Endothelial cell of umbilical vein (primary cell): Measurements from ENCODE around the gene ABI2. TPM values are rescaled to one million over a fixed set of nuclear protein-coding genes. Genes with fewer than 3 reads are reported as not detected.

Source experiments
- BruUV-seq: library from RNA; stranded (reverse); fragments of 400-500 nt; replicated peaks from 2 replicates; lab custom pipeline; 2021; lab: Mats Ljungman, UMichigan
- CTCF ChIA-PET: fragments of 300-600, 350-600 bp; sonication (Branson Sonifier 250); formaldehyde crosslinking; loops from one replicate; lab custom pipeline; 2021; ENCODE audit warnings: antibody characterized with exemption, inconsistent platforms; lab: Charles Lee
- POLR2A ChIA-PET: fragments of 300-600, 350-600 bp; sonication (Branson Sonifier 250); formaldehyde crosslinking; loops from one replicate; lab custom pipeline; 2021; ENCODE audit warnings: antibody characterized with exemption, inconsistent platforms; lab: Charles Lee
- DNase-seq: peaks from one replicate; pipeline ENCODE4 v3.0.0-alpha.2; 2011; ENCODE audit warnings: low read depth, low spot score
- FAIRE-seq: peaks from 2 replicates; lab custom pipeline; 2011; peaks lifted over from hg19 to GRCh38; lab: Jason Lieb, UNC
- H2AFZ ChIP-seq: 2 replicates; pipeline ENCODE4 v1.6.0; 2012; ENCODE audit warnings: low read depth, low read length, control low read depth, inconsistent platforms
- H3K27ac ChIP-seq: 2 replicates; pipeline ENCODE4 v1.5.1; 2011; ENCODE audit warnings: low read depth, mild to moderate bottlenecking, control low read depth, low read length, moderate library complexity; ENCODE audit not compliant: insufficient read depth
- H3K27me3 ChIP-seq, 2 experiments: 2 replicates each; pipeline versions ENCODE4 v1.6.0 to v1.6.1; 2011; ENCODE audit warnings: low read length in 2 of 2, mixed read lengths in 1 of 2; ENCODE audit not compliant: control insufficient read depth in 2 of 2, insufficient read depth in 2 of 2
- H3K36me3 ChIP-seq, 2 experiments: 2 replicates in 1 of 2; 3 replicates in 1 of 2; pipeline ENCODE4 v1.5.1; 2011; ENCODE audit warnings: low read length in 2 of 2, mild to moderate bottlenecking in 1 of 2, moderate library complexity in 1 of 2; ENCODE audit not compliant: control insufficient read depth in 2 of 2, insufficient read depth in 2 of 2; ENCODE audit errors: extremely low read depth in 1 of 2
- H3K4me1 ChIP-seq: 3 replicates; pipeline ENCODE4 v1.5.1; 2011; ENCODE audit warnings: mild to moderate bottlenecking, low read length; ENCODE audit not compliant: control insufficient read depth, insufficient read depth; ENCODE audit errors: extremely low read depth
- H3K4me2 ChIP-seq: 2 replicates; pipeline ENCODE4 v1.6.1; 2011; ENCODE audit warnings: low read length, control low read depth, mixed read lengths; ENCODE audit not compliant: insufficient read depth
- H3K4me3 ChIP-seq, 3 experiments: fragments of 200-600 bp in 1 of 3; sonication (generic), shearing (Covaris generic) in 1 of 3; replicated peaks in 1 of 3; 2 replicates each; pipeline ENCODE4 v1.5.1; 2011 to 2016; ENCODE audit warnings: control low read depth in 3 of 3, low read length in 3 of 3, mild to moderate bottlenecking in 2 of 3, inconsistent platforms in 1 of 3, low read depth in 1 of 3, moderate library complexity in 1 of 3; ENCODE audit not compliant: insufficient read depth in 1 of 3
- H3K79me2 ChIP-seq: 2 replicates; pipeline ENCODE4 v1.6.0; 2012; ENCODE audit warnings: low read length, inconsistent platforms; ENCODE audit not compliant: control insufficient read depth, insufficient read depth
- H3K9ac ChIP-seq: replicated peaks from 2 replicates; pipeline ENCODE3; 2011; ENCODE audit warnings: low read length, control low read depth; ENCODE audit not compliant: insufficient read depth; ENCODE audit errors: extremely low read depth
- H3K9me1 ChIP-seq: replicated peaks from 3 replicates; pipeline ENCODE4 v1.6.0; 2011; ENCODE audit warnings: mild to moderate bottlenecking, low read length; ENCODE audit not compliant: control insufficient read depth, insufficient read depth; ENCODE audit errors: extremely low read depth
- H3K9me3 ChIP-seq: replicated peaks from 2 replicates; pipeline ENCODE4 v1.5.1; 2012; ENCODE audit warnings: low read length, inconsistent platforms; ENCODE audit not compliant: control insufficient read depth, insufficient read depth
- H4K20me1 ChIP-seq: replicated peaks from 2 replicates; pipeline ENCODE3; 2011; ENCODE audit warnings: mild to moderate bottlenecking, low read length; ENCODE audit not compliant: control insufficient read depth, insufficient read depth; ENCODE audit errors: extremely low read depth
- EZH2 ChIP-seq: IDR thresholded peaks from 2 replicates; pipeline ENCODE4 v1.6.1; 2012; ENCODE audit warnings: borderline replicate concordance, low read depth, mild to moderate bottlenecking, moderate library complexity, low read length, inconsistent platforms; ENCODE audit not compliant: severe bottlenecking
- FOS ChIP-seq: IDR thresholded peaks from 2 replicates; pipeline ENCODE4 v1.6.1; 2011; ENCODE audit warnings: mild to moderate bottlenecking, low read length, moderate library complexity, borderline replicate concordance; ENCODE audit not compliant: insufficient read depth
- GATA2 ChIP-seq: IDR thresholded peaks from 2 replicates; pipeline ENCODE4 v1.7.0; 2011; ENCODE audit warnings: low read depth, mild to moderate bottlenecking, moderate library complexity, mixed read lengths, low read length; ENCODE audit not compliant: insufficient read length, insufficient read depth
- JUN ChIP-seq: IDR thresholded peaks from 2 replicates; pipeline ENCODE4 v1.6.1; 2011; ENCODE audit warnings: borderline replicate concordance, low read depth; ENCODE audit not compliant: insufficient read length, insufficient read depth
- MAX ChIP-seq: IDR thresholded peaks from 2 replicates; pipeline ENCODE4 v1.6.1; 2011; ENCODE audit not compliant: insufficient read depth, insufficient read length
- MYC ChIP-seq: IDR thresholded peaks from one replicate; pipeline ENCODE4 v1.6.1; 2011; ENCODE audit warnings: mild to moderate bottlenecking, low read depth, low read length
- POLR2A ChIP-seq: IDR thresholded peaks from 2 replicates; pipeline ENCODE4 v1.6.1; 2012; ENCODE audit warnings: low read depth, mild to moderate bottlenecking, control low read depth, low read length
- POLR2AphosphoS5 ChIP-seq: IDR thresholded peaks from 2 replicates; pipeline ENCODE4 v1.6.1; 2012; ENCODE audit warnings: low read depth, mild to moderate bottlenecking, control low read depth, low read length, moderate library complexity; ENCODE audit not compliant: insufficient read depth
- dilution Hi-C: fragments of 300-500 bp; cut with MboI; formaldehyde crosslinking; loops from one replicate; pipeline ENCODE4 v1.15.0; 2019; ENCODE audit warnings: low sequenced_read_pairs; ENCODE audit not compliant: extremely low pct_ligation_motif_present
- intact Hi-C: fragments of 100-400 bp; cut with micrococcal nuclease; formaldehyde crosslinking; loops from one replicate; pipeline ENCODE4 v1.10.0; 2022
- polyA plus RNA-seq, 4 experiments: library from polyadenylated mRNA; depleted of rRNA in 3 of 4; stranded (reverse) in 3 of 4; unstranded in 1 of 4; fragments of >200 nt; gene quantifications; 2 replicates each; pipeline versions ENCODE4 v1.2.1 to v1.2.3, GENCODE V29; 2011 to 2012; ENCODE audit warnings: missing spikeins in 1 of 4
- total RNA-seq: library from RNA; stranded (reverse); gene quantifications from 2 replicates; pipeline ENCODE4 v1.2.3, GENCODE V29; 2021
- TF ChIP-seq, protein P1 (sequence below), 2 donors: IDR thresholded peaks; 1 replicate in 1 of 2; 2 replicates in 1 of 2; pipeline ENCODE4 v1.5.1; 2011; ENCODE audit warnings: low read length in 2 of 2, mild to moderate bottlenecking in 2 of 2, moderate library complexity in 2 of 2, control low read depth in 1 of 2, inconsistent platforms in 1 of 2, low read depth in 1 of 2; ENCODE audit not compliant: insufficient read depth in 1 of 2; ENCODE audit errors: extremely low read depth in 1 of 2

The ABI2 gene
- total and polyA plus RNA-seq, 2 donors (not counting 3 experiments of a cell fraction or from before 2014, with no cell fraction given): 35.7 to 61.0 TPM

DNA sequence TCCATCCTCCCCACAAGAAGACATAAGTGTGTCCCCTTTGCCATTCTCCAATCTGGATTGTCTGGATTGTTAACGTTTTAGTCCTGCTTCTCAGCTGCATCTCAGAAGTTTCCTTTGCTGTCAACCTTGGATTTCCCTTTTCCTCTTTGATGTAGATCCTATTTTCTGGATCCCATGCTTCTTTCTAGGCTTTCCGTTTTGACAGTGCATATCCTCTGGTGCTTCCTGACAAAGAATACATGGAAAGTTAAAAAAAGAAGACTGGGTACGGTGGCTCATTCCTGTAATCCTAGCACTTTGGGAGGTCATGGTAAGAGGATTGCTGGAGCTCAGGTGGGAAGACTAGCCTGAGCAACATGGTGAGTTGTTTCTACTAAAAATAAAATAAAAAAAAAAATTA lies 26.8 kb downstream of the ABI2 start:
- no peaks in the 10 kb centered on the region for H3K36me3 ChIP-seq
- intact Hi-C loops: no loop called here
- H3K4me2 ChIP-seq: no peak overlapping the region
- DNase-seq (peak; percentile 18), FAIRE-seq (no peak)
- dilution Hi-C loops: no loop called here
- no peak overlapping the region for H2AFZ ChIP-seq
- H3K79me2 ChIP-seq: peaks cover 32% of the 10 kb centered on the region
- H3K4me3 ChIP-seq: no peak overlapping the region
- H4K20me1 ChIP-seq: no peaks in the 10 kb centered on the region
- no TSS peak for BruUV-seq
- no peak overlapping the region for H3K27ac ChIP-seq
- no peaks in the 10 kb centered on the region for H3K9me3 ChIP-seq
- H3K9me1 ChIP-seq: no peaks in the 10 kb centered on the region
- TF ChIP-seq POLR2A (no peak), MAX (no peak), GATA2 (no peak), JUN (no peak), FOS (no peak)
- TF ChIP-seq, protein P1, sequence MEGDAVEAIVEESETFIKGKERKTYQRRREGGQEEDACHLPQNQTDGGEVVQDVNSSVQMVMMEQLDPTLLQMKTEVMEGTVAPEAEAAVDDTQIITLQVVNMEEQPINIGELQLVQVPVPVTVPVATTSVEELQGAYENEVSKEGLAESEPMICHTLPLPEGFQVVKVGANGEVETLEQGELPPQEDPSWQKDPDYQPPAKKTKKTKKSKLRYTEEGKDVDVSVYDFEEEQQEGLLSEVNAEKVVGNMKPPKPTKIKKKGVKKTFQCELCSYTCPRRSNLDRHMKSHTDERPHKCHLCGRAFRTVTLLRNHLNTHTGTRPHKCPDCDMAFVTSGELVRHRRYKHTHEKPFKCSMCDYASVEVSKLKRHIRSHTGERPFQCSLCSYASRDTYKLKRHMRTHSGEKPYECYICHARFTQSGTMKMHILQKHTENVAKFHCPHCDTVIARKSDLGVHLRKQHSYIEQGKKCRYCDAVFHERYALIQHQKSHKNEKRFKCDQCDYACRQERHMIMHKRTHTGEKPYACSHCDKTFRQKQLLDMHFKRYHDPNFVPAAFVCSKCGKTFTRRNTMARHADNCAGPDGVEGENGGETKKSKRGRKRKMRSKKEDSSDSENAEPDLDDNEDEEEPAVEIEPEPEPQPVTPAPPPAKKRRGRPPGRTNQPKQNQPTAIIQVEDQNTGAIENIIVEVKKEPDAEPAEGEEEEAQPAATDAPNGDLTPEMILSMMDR (IDR thresholded peaks at IDR 0.05; ENCODE audit: extremely low read depth in 1 of 2, insufficient read depth in 1 of 2, low read depth in 1 of 2, low read length in 2 of 2): no peak
- H3K4me1 ChIP-seq: no peaks in the 10 kb centered on the region
- no peak overlapping the region for H3K9ac ChIP-seq
- ChIA-PET POLR2A (no interaction called here), CTCF (no interaction called here)
- no peaks in the 10 kb centered on the region for H3K27me3 ChIP-seq

GRCh38 chr2:203359450-203359849 lies 31.3 kb downstream of the ABI2 start:
- Histone ChIP-seq H4K20me1 (no peaks in the 10 kb centered on the region), H2AFZ (no peak overlapping the region), H3K4me1 (peaks cover 3% of the 10 kb centered on the region), H3K27me3 (no peaks in the 10 kb centered on the region), H3K9me1 (no peaks in the 10 kb centered on the region), H3K36me3 (no peaks in the 10 kb centered on the region), H3K79me2 (peaks cover 29% of the 10 kb centered on the region), H3K4me2 (no peak overlapping the region), H3K27ac (no peak overlapping the region), H3K9me3 (no peaks in the 10 kb centered on the region), H3K4me3 (no peak overlapping the region), H3K9ac (no peak overlapping the region)
- ChIA-PET POLR2A (no interaction called here), CTCF (no interaction called here)
- intact Hi-C loops: no loop called here
- DNase-seq (no peak), FAIRE-seq (no peak)
- BruUV-seq: no TSS peak
- TF ChIP-seq EZH2 (no peak), FOS (no peak), POLR2A (no peak), JUN (no peak), MYC (no peak), GATA2 (no peak), MAX (no peak), POLR2AphosphoS5 (no peak)
- TF ChIP-seq, protein P1 (IDR thresholded peaks at IDR 0.05; ENCODE audit: extremely low read depth in 1 of 2, insufficient read depth in 1 of 2, low read depth in 1 of 2, low read length in 2 of 2): no peak
- dilution Hi-C loops: no loop called here
